Jurkat, Clone E6-1 (cell line): ENCODE measurements around the gene SLMAP. TPM values are rescaled to one million over a fixed set of nuclear protein-coding genes. Genes with fewer than 3 reads are reported as not detected.
A peak's percentile ranks its signal among the peaks of the same experiment; 100 is the strongest.

Source experiments
- DNase-seq: peaks from one replicate; pipeline ENCODE4 v3.0.0-alpha.2; 2011; ENCODE audit warnings: low read depth, low spot score
- H3K4me3 ChIP-seq: 2 replicates; pipeline ENCODE4 v1.5.1; 2011; ENCODE audit warnings: mild to moderate bottlenecking, low read length, control low read depth, moderate library complexity
- polyA plus RNA-seq: library from polyadenylated mRNA; unstranded; fragments of >200 nt; gene quantifications from one replicate; pipeline ENCODE4 v1.2.1, GENCODE V29; 2012; ENCODE audit warnings: missing spikeins; ENCODE audit not compliant: insufficient read length, insufficient read depth

SLMAP gene
- polyA plus RNA-seq = 30.3 TPM

- H3K4me3 ChIP-seq = peak within 1 kb of the TSS; percentile 84
- DNase-seq = peak; percentile 97
Observed at GRCh38 chr3:57755741-57756527, at the start of gene SLMAP. TSS of gene SLMAP (plus strand) at chr3:57756309. CDS start at chr3:57757652, 1,343 bp downstream.

- H3K4me3 ChIP-seq = no peak overlapping the region
- DNase-seq = no peak
Observed at GRCh38 chr3:57706462-57706861, 49.6 kb upstream of the SLMAP start.

- no peak overlapping the region for H3K4me3 ChIP-seq
- no peak for DNase-seq
Observed at GRCh38 chr3:57709031-57709430, 47.1 kb upstream of the SLMAP start.

GRCh38 chr3:57709559-57709958 is 46.5 kb upstream of the SLMAP start:
- H3K4me3 ChIP-seq = no peak overlapping the region
- no peak for DNase-seq

- no peak for DNase-seq
- no peak overlapping the region for H3K4me3 ChIP-seq
Observed at GRCh38 chr3:57715686-57716085, 40.4 kb upstream of the SLMAP start.

- DNase-seq = no peak
Observed at GRCh38 chr3:57717205-57717868, 38.8 kb upstream of the SLMAP start.

GRCh38 chr3:57718118-57718517 is 38.0 kb upstream of the SLMAP start:
- no peak for DNase-seq
- no peak overlapping the region for H3K4me3 ChIP-seq

More at GRCh38 chr3:57717205-57717868, 38.8 kb upstream of the SLMAP start:
- H3K4me3 ChIP-seq = no peak overlapping the region

- DNase-seq = no peak
- H3K4me3 ChIP-seq = no peak overlapping the region
Observed at GRCh38 chr3:57726397-57726796, 29.7 kb upstream of the SLMAP start.

GRCh38 chr3:57727106-57727505 is 29.0 kb upstream of the SLMAP start:
- H3K4me3 ChIP-seq = no peak overlapping the region
- no peak for DNase-seq

GRCh38 chr3:57729334-57730045 is 26.6 kb upstream of the SLMAP start:
- H3K4me3 ChIP-seq = no peak overlapping the region
- no peak for DNase-seq

GRCh38 chr3:57730682-57731081 is 25.4 kb upstream of the SLMAP start:
- H3K4me3 ChIP-seq = no peak overlapping the region
- DNase-seq = no peak

- no peak overlapping the region for H3K4me3 ChIP-seq
- no peak for DNase-seq
Observed at GRCh38 chr3:57731311-57731710, 24.8 kb upstream of the SLMAP start.

- DNase-seq = no peak
- H3K4me3 ChIP-seq = no peak overlapping the region
Observed at GRCh38 chr3:57733790-57734189, 22.3 kb upstream of the SLMAP start.

GRCh38 chr3:57735405-57735804 is 20.7 kb upstream of the SLMAP start:
- no peak for DNase-seq
- no peak overlapping the region for H3K4me3 ChIP-seq

GRCh38 chr3:57737840-57738239 is 18.3 kb upstream of the SLMAP start:
- no peak for DNase-seq
- H3K4me3 ChIP-seq = no peak overlapping the region

- no peak overlapping the region for H3K4me3 ChIP-seq
- no peak for DNase-seq
Observed at GRCh38 chr3:57738391-57738790, 17.7 kb upstream of the SLMAP start.

- no peak for DNase-seq
- no peak overlapping the region for H3K4me3 ChIP-seq
Observed at GRCh38 chr3:57740027-57740426, 16.1 kb upstream of the SLMAP start.

GRCh38 chr3:57743496-57743895 is 12.6 kb upstream of the SLMAP start:
- no peak overlapping the region for H3K4me3 ChIP-seq
- no peak for DNase-seq

GRCh38 chr3:57745101-57745500 is 11.0 kb upstream of the SLMAP start:
- H3K4me3 ChIP-seq = no peak overlapping the region
- DNase-seq = no peak
